ENCODE measurements around the gene SMIM44. TPM values are rescaled to one million over a fixed set of nuclear protein-coding genes. Genes with fewer than 3 reads are reported as not detected.

Gene SMIM44
- total RNA-seq, 4 donors from 2014 or later = not detected

DNA sequence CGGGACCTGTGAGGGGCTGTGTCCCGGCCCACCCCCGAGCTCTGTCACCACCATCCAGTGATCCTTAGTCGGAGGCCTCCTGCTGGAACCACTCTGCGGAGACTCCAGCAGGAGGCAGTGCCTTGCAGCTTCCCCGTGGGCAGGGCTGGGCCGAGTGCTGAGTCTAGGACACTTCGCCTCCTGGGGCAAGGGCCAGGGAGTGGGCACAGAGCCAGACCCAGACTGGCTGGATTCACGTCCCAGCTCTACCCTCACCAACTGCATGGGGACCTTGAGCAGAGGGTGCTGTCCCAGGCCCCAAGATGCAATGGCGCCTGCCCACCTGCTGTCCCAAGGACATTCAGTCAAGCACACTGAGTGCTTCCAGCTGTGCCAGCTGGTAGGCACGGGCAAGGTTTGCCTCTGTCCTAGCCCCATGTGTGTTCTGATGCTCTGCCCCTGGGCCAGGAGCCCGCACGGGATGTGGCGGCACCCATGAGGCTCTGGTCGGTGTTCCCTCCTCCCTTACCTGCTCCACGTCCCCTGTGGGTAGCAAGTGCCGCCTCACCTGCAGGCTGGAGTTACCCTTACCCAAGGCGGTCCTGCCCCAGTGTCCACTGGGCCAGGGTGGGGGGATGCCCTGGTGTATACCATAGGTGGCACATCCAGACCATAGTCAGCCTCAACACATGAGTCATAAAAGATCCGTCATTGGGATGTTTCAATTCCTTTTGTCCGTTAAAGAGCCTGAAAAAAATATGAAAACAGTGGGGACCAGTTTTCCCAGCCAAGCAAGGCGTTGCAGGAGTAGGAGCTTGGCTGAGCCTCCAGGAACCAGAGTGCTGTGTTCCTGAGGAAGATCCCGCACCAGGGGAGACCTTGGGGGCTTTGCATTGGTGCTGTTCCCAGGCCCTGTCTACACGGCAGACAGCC, 30.2 kb upstream of the SMIM44 start:
- no peaks in the 10 kb centered on the region for H3K9me3 ChIP-seq
- peaks cover 0 to 3% of the 10 kb centered on the region in 2 donors for H3K4me1 ChIP-seq
- DNase-seq = peak; percentile 19 to 37
- 82 to 91% methylated on average over 16 to 21 of the region's 23 CpGs for WGBS, 2 donors
- H3K36me3 ChIP-seq = no peaks in the 10 kb centered on the region
- no peak overlapping the region for H3K27ac ChIP-seq
- no peaks in the 10 kb centered on the region for H3K27me3 ChIP-seq
- intact Hi-C loops (cut with DNase I) = no loop called here
- TF ChIP-seq, protein P1, sequence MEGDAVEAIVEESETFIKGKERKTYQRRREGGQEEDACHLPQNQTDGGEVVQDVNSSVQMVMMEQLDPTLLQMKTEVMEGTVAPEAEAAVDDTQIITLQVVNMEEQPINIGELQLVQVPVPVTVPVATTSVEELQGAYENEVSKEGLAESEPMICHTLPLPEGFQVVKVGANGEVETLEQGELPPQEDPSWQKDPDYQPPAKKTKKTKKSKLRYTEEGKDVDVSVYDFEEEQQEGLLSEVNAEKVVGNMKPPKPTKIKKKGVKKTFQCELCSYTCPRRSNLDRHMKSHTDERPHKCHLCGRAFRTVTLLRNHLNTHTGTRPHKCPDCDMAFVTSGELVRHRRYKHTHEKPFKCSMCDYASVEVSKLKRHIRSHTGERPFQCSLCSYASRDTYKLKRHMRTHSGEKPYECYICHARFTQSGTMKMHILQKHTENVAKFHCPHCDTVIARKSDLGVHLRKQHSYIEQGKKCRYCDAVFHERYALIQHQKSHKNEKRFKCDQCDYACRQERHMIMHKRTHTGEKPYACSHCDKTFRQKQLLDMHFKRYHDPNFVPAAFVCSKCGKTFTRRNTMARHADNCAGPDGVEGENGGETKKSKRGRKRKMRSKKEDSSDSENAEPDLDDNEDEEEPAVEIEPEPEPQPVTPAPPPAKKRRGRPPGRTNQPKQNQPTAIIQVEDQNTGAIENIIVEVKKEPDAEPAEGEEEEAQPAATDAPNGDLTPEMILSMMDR (IDR thresholded peaks at IDR 0.05) = no peak
- TF ChIP-seq POLR2A (IDR thresholded peaks at IDR 0.05) = no peak
- H3K4me3 ChIP-seq (replicated peaks in 1 of 3) = no peak overlapping the region

DNA sequence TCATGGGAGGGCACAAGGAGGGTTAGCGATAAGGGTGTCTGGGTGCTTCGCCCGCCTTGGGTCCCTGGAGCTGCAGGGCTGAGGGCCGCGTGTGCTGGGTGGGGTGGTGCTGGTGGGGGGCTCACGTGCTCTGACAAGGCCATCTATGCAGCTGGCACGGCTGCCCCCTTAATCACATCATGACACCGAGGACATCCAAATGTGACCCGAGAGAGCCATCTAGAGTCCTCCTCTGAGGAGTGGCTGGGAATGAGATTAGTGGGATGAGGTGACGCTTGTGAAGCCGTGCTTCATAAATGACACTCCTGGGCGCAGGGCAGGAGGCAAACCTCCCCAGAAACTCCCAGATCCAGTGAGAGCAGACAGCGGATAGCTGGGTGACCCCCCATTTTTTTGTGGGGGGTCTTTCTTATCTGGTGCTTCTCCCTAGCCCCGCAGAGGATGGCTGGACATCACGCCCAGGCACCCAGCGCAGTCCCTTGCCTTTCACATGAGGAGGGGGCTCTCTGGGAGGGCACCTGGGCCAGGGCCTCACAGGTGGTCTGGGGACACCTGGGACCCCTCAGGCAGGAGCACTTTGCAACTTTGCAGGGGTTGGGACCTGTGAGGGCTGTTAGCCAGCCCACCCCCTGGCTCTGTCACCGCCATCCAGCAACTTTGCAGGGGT, 29.5 kb upstream of the SMIM44 start:
- intact Hi-C loops (cut with DNase I) = no loop called here
- Histone ChIP-seq H3K9me3 (no peaks in the 10 kb centered on the region), H3K4me3 (replicated peaks in 1 of 3) (no peak overlapping the region), H3K36me3 (no peaks in the 10 kb centered on the region), H3K27ac (no peak overlapping the region), H3K27me3 (no peaks in the 10 kb centered on the region), H3K4me1 (peaks cover 2 to 3% of the 10 kb centered on the region in 2 donors)
- no peak for DNase-seq
- 87 to 89% methylated on average over 12 to 15 of the region's 17 CpGs for WGBS, 2 donors
- TF ChIP-seq, protein P1 (IDR thresholded peaks at IDR 0.05) = no peak
- no peak for TF ChIP-seq POLR2A (IDR thresholded peaks at IDR 0.05)

DNA sequence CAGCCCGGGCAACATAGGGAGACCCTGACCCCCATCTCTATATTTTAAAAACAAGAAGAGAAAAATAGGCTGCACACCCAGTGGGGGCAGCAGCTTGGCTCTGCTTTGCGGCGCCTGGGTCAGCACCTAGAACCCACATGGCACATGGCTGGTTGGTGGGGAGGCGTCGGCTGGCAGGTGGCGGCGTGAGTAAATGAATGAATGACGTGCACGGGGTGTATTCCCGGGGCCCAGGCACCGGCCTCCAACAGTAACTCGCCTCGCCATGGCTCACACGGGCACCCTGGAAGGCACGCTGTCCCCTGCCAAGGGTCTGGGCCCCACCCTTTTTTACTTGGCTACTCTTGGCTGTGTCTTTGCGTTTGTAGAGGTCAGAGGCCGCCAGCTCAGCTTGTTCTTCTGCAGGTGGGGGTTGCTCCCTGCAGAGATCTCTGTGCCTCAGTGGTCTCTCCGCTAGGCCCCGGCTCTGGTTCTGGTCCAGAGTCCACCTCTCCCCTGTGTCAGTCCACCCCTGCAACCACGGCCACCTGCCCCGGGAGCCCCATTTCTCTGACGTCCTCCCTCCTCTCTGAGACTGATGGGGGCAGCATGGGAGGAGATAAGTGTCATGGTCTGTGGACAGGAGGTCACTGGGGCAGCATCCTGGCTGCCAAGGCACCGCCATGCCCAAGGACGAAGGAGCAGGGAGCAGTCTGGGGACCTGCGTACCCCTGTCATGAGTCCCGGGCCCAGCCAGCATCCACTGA, 28.4 kb upstream of the SMIM44 start:
- H3K4me3 ChIP-seq (replicated peaks in 1 of 3) = no peak overlapping the region
- intact Hi-C loops (cut with DNase I) = no loop called here
- no peak for DNase-seq
- no peak overlapping the region for H3K27ac ChIP-seq
- H3K27me3 ChIP-seq = no peaks in the 10 kb centered on the region
- H3K36me3 ChIP-seq = no peaks in the 10 kb centered on the region
- 83 to 91% methylated on average over 25 to 26 of the region's 26 CpGs for WGBS, 2 donors
- no peak for TF ChIP-seq POLR2A (IDR thresholded peaks at IDR 0.05)
- TF ChIP-seq, protein P1 (IDR thresholded peaks at IDR 0.05) = no peak
- H3K4me1 ChIP-seq = peaks cover 8 to 10% of the 10 kb centered on the region in 2 donors
- no peaks in the 10 kb centered on the region for H3K9me3 ChIP-seq

DNA sequence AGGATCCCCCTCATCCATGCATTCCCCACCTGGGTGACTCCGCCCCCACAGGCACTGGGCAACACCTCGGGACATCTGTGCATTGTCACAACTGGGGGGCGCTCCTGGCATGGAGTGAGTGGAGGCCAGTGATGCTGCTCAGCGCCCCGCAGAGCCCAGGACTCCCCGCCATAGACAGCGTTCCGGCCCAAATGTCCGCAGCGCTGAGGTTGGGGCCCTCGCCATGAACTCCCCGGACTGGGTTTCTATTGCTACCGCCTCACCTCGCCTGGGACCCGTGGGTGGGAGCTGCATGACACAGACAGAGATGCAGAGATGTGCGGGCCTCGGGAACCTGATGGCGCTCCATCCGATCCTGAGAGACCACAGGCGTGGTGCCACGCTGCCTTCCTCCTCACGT, 27.5 kb upstream of the SMIM44 start:
- H3K36me3 ChIP-seq = no peaks in the 10 kb centered on the region
- no peak for DNase-seq
- no peak for TF ChIP-seq POLR2A (IDR thresholded peaks at IDR 0.05)
- TF ChIP-seq, protein P1 (IDR thresholded peaks at IDR 0.05) = no peak
- WGBS, 2 donors = 86 to 91% methylated on average over 7 to 21 of the region's 22 CpGs
- no peaks in the 10 kb centered on the region for H3K9me3 ChIP-seq
- H3K27me3 ChIP-seq = no peaks in the 10 kb centered on the region
- H3K4me1 ChIP-seq = peaks cover 8 to 10% of the 10 kb centered on the region in 2 donors
- no peak overlapping the region for H3K27ac ChIP-seq
- intact Hi-C loops (cut with DNase I) = no loop called here
- no peak overlapping the region for H3K4me3 ChIP-seq (replicated peaks in 1 of 3)

Measured in thyroid gland (tissue), 4 donors.